ENCODE measurements around the gene RRP1.

RRP1 gene

DNA sequence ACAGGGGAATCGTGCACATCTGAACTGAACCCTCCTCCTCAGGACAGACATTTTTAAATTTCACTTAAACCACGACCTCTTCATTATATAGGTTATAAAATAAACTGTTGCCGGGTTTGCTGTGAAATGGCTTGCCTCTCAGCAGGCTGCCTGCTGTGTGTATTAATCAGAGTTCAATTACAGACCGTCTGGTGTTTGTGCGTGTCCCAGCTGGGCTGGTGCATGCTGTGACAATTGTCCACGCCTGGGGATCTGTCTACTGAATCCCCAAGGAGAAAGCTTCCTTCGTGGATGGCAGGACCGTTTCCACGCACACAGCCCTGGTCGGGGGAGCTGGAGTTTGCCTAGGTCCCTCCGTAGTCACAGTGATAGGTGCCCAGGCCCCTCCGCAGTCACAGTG lies 62.2 kb downstream of the RRP1 start:
- no peaks in the 10 kb centered on the region for H3K27me3 ChIP-seq (ENCODE audit: insufficient read depth, low read length)
- H3K9ac ChIP-seq (ENCODE audit: low read depth, low read length): no peak overlapping the region
- no peaks in the 10 kb centered on the region for H3K36me3 ChIP-seq (ENCODE audit: insufficient read depth, low read length)
- H3K4me3 ChIP-seq (ENCODE audit: low read length): no peak overlapping the region
- H3K4me1 ChIP-seq (ENCODE audit: insufficient read depth, low read length): no peaks in the 10 kb centered on the region
- H3K9me3 ChIP-seq (ENCODE audit: insufficient read depth, low read depth, low read length): no peaks in the 10 kb centered on the region
- no peak overlapping the region for H3K27ac ChIP-seq (ENCODE audit: low read depth, low read length)
- WGBS: 93% methylated on average over 11 of the region's 12 CpGs

DNA sequence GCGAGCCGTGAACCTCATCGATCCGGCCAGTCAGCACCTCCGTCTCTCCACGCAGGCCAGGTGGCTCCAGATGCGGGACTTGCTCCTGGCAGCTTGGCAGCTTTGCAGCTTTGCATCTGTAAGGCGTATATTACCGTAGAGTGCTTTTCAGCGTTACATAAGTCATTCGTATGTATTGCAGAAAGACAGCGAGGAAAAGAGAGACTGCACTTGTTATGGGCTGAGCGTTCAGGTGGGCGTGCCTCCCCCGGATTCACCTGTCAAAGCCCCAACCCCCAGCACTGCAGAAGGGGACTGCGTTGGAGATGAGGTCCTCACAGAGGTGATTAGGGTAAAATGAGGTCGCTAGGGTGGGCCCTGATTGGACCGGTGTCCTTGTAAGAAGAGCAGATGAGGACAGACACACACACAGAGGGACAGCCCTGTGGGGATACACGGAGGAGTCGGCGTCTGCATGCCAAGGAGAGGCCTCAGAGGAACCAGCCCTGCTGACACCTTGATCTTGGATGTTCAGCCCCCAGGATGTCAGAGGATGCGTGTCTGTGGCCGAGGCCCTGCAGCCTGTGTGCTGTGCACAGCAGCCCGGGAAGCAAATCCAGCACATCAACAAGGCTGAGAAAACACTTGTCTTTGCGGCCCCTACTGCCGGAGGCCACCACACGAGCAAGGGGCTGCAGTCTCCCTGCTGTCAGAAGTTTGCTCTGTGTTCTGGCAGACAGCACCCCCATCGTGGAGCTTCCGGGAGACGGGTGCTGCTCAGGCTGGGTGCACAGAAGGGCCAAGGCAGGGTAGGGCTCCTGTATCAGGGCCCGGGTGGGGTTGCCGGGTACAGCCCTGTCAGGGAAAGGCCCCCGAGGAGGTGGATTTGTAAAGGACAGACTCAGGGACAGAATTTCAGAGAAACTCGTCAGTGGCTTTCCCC lies 64.7 kb downstream of the RRP1 start:
- Histone ChIP-seq H3K9ac (ENCODE audit: low read depth, low read length) (no peak overlapping the region), H3K9me3 (ENCODE audit: insufficient read depth, low read depth, low read length) (no peaks in the 10 kb centered on the region), H3K4me3 (ENCODE audit: low read length) (no peak overlapping the region), H3K36me3 (ENCODE audit: insufficient read depth, low read length) (no peaks in the 10 kb centered on the region), H3K4me1 (ENCODE audit: insufficient read depth, low read length) (no peaks in the 10 kb centered on the region), H3K27me3 (ENCODE audit: insufficient read depth, low read length) (no peaks in the 10 kb centered on the region), H3K27ac (ENCODE audit: low read depth, low read length) (no peak overlapping the region)
- 90% methylated on average over 34 of the region's 34 CpGs for WGBS

Data from HUES64 (cell line).